HEK293 (cell line): ENCODE data around the gene MYO18B.

ENCODE experiments used
- GFI1B ChIP-seq: fragments of 450-650 bp; formaldehyde crosslinking; IDR thresholded peaks from 2 replicates; pipeline ENCODE4 v1.5.1; 2016; ENCODE audit warnings: missing biosample characterization, missing genetic modification characterization
- GLIS1 ChIP-seq: fragments of 450-650 bp; formaldehyde crosslinking; IDR thresholded peaks from 2 replicates; pipeline ENCODE4 v1.5.1; 2016; ENCODE audit warnings: missing biosample characterization, missing genetic modification characterization
- HOXC10 ChIP-seq: sonication (generic); formaldehyde crosslinking; IDR thresholded peaks from 2 replicates; pipeline ENCODE4 v1.8.1; 2023; ENCODE audit warnings: mild to moderate bottlenecking, missing genetic modification reagents
- KLF10 ChIP-seq: fragments of 450-650 bp; IDR thresholded peaks from 2 replicates; pipeline ENCODE4 v1.5.1; 2018; ENCODE audit warnings: missing biosample characterization, mild to moderate bottlenecking, missing genetic modification characterization
- MYNN ChIP-seq: fragments of 450-650 bp; formaldehyde crosslinking; IDR thresholded peaks from 2 replicates; pipeline ENCODE4 v1.5.1; 2016; ENCODE audit warnings: missing biosample characterization, missing genetic modification characterization, borderline replicate concordance
- MZF1 ChIP-seq: fragments of 450-650 bp; formaldehyde crosslinking; IDR thresholded peaks from 2 replicates; pipeline ENCODE4 v1.5.1; 2017; ENCODE audit warnings: missing biosample characterization, missing genetic modification characterization, borderline replicate concordance
- REPIN1 ChIP-seq: fragments of 450-650 bp; formaldehyde crosslinking; IDR thresholded peaks from 2 replicates; pipeline ENCODE4 v1.5.1; 2017; ENCODE audit warnings: missing biosample characterization, missing genetic modification characterization, low read depth
- SP2 ChIP-seq: fragments of 450-650 bp; formaldehyde crosslinking; IDR thresholded peaks from 2 replicates; pipeline ENCODE4 v1.5.1; 2016; ENCODE audit warnings: missing biosample characterization, missing genetic modification characterization
- TRIM28 ChIP-seq: IDR thresholded peaks from 2 replicates; pipeline ENCODE4 v1.6.1; 2011; ENCODE audit warnings: low read length, control low read depth, borderline replicate concordance
- ZBTB1 ChIP-seq: fragments of 450-650 bp; formaldehyde crosslinking; IDR thresholded peaks from 2 replicates; pipeline ENCODE4 v1.5.1; 2016; ENCODE audit warnings: missing biosample characterization, missing genetic modification characterization
- ZEB2 ChIP-seq: fragments of 450-650 bp; formaldehyde crosslinking; IDR thresholded peaks from 2 replicates; pipeline ENCODE4 v1.5.1; 2016; ENCODE audit warnings: missing biosample characterization, missing genetic modification characterization
- ZNF132 ChIP-seq: fragments of 450-650 bp; formaldehyde crosslinking; IDR thresholded peaks from 2 replicates; pipeline ENCODE4 v1.5.1; 2017; ENCODE audit warnings: missing biosample characterization, missing genetic modification characterization, borderline replicate concordance
- ZNF140 ChIP-seq: fragments of 450-650 bp; formaldehyde crosslinking; IDR thresholded peaks from 2 replicates; pipeline ENCODE4 v1.5.1; 2016; ENCODE audit warnings: missing biosample characterization, missing genetic modification characterization
- ZNF169 ChIP-seq: fragments of 450-650 bp; formaldehyde crosslinking; IDR thresholded peaks from 2 replicates; pipeline ENCODE4 v1.5.1; 2016; ENCODE audit warnings: missing biosample characterization, missing genetic modification characterization
- ZNF184 ChIP-seq: fragments of 450-650 bp; IDR thresholded peaks from 2 replicates; pipeline ENCODE4 v1.5.1; 2018; ENCODE audit warnings: missing biosample characterization, mild to moderate bottlenecking, missing genetic modification characterization
- ZNF19 ChIP-seq: fragments of 450-650 bp; formaldehyde crosslinking; IDR thresholded peaks from 2 replicates; pipeline ENCODE4; 2016; ENCODE audit warnings: missing biosample characterization, missing genetic modification characterization, low read depth
- ZNF202 ChIP-seq: fragments of 450-650 bp; formaldehyde crosslinking; IDR thresholded peaks from 2 replicates; pipeline ENCODE4 v1.5.1; 2016; ENCODE audit warnings: missing biosample characterization, missing genetic modification characterization, borderline replicate concordance
- ZNF211 ChIP-seq: fragments of 450-650 bp; formaldehyde crosslinking; IDR thresholded peaks from 2 replicates; pipeline ENCODE4 v1.5.1; 2016; ENCODE audit warnings: low read depth, missing biosample characterization, missing genetic modification characterization
- ZNF274 ChIP-seq, 2 experiments: fragments of 200-500 bp in 1 of 2; fragments of 450-650 bp in 1 of 2; sonication (Bioruptor generic) in 1 of 2; formaldehyde crosslinking in 1 of 2; IDR thresholded peaks; 2 replicates each; pipeline versions ENCODE4 v1.5.1 to v1.6.1; 2014 to 2016; ENCODE audit warnings: borderline replicate concordance in 1 of 2, inconsistent platforms in 1 of 2, low read length in 1 of 2, missing biosample characterization in 1 of 2, missing genetic modification characterization in 1 of 2
- ZNF311 ChIP-seq: fragments of 450-650 bp; formaldehyde crosslinking; IDR thresholded peaks from 2 replicates; pipeline ENCODE4 v1.5.1; 2017; ENCODE audit warnings: missing biosample characterization, missing genetic modification characterization, borderline replicate concordance
- ZNF324 ChIP-seq: fragments of 450-650 bp; formaldehyde crosslinking; IDR thresholded peaks from 2 replicates; pipeline ENCODE4 v1.5.1; 2016; ENCODE audit warnings: missing biosample characterization, missing genetic modification characterization
- ZNF341 ChIP-seq: fragments of 450-650 bp; formaldehyde crosslinking; IDR thresholded peaks from 2 replicates; pipeline ENCODE4; 2016; ENCODE audit warnings: low read depth, missing biosample characterization, missing genetic modification characterization
- ZNF37A ChIP-seq: fragments of 450-650 bp; IDR thresholded peaks from 2 replicates; pipeline ENCODE4 v1.5.1; 2018; ENCODE audit warnings: missing biosample characterization, missing genetic modification characterization
- ZNF433 ChIP-seq: fragments of 450-650 bp; formaldehyde crosslinking; IDR thresholded peaks from 2 replicates; pipeline ENCODE4 v1.5.1; 2016; ENCODE audit warnings: missing biosample characterization, missing genetic modification characterization, low read depth
- ZNF549 ChIP-seq: fragments of 450-650 bp; IDR thresholded peaks from 2 replicates; pipeline ENCODE4 v1.5.1; 2018; ENCODE audit warnings: missing biosample characterization, missing genetic modification characterization, mild to moderate bottlenecking, inconsistent platforms, moderate library complexity
- ZNF555 ChIP-seq: fragments of 450-650 bp; formaldehyde crosslinking; conservative IDR thresholded peaks from 2 replicates; pipeline ENCODE4 v1.5.1; 2017; ENCODE audit warnings: missing biosample characterization, mild to moderate bottlenecking, missing genetic modification characterization, inconsistent platforms
- ZNF626 ChIP-seq: fragments of 450-650 bp; sonication (Bioruptor Pico); formaldehyde crosslinking; IDR thresholded peaks from 2 replicates; pipeline ENCODE4 v1.5.1; 2018; ENCODE audit warnings: missing biosample characterization, missing genetic modification characterization, inconsistent platforms
- ZNF660 ChIP-seq: fragments of 450-650 bp; IDR thresholded peaks from 2 replicates; pipeline ENCODE4 v1.5.1; 2018; ENCODE audit warnings: missing biosample characterization, mild to moderate bottlenecking, missing genetic modification characterization
- ZNF670 ChIP-seq: fragments of 450-650 bp; formaldehyde crosslinking; IDR thresholded peaks from 2 replicates; pipeline ENCODE4 v1.5.1; 2016; ENCODE audit warnings: missing biosample characterization, missing genetic modification characterization, low read depth
- ZNF76 ChIP-seq: fragments of 450-650 bp; formaldehyde crosslinking; IDR thresholded peaks from 2 replicates; pipeline ENCODE4; 2016; ENCODE audit warnings: low read depth, missing biosample characterization, missing genetic modification characterization, borderline replicate concordance
- ZSCAN23 ChIP-seq: fragments of 450-650 bp; formaldehyde crosslinking; IDR thresholded peaks from 2 replicates; pipeline ENCODE4 v1.5.1; 2016; ENCODE audit warnings: missing biosample characterization, missing genetic modification characterization
- ZXDB ChIP-seq: fragments of 450-650 bp; formaldehyde crosslinking; IDR thresholded peaks from 2 replicates; pipeline ENCODE4 v1.5.1; 2016; ENCODE audit warnings: missing biosample characterization, missing genetic modification characterization
- TF ChIP-seq, protein P1 (sequence below): fragments of 450-650 bp; formaldehyde crosslinking; IDR thresholded peaks from 2 replicates; pipeline ENCODE4 v1.5.1; 2016; ENCODE audit warnings: missing biosample characterization, missing genetic modification characterization
- TF ChIP-seq, protein P2 (sequence below): fragments of 450-650 bp; IDR thresholded peaks from 2 replicates; pipeline ENCODE4 v1.5.1; 2018; ENCODE audit warnings: missing biosample characterization, missing genetic modification characterization
- TF ChIP-seq, protein P3 (sequence below): fragments of 450-650 bp; formaldehyde crosslinking; IDR thresholded peaks from 2 replicates; pipeline ENCODE4 v1.5.1; 2016; ENCODE audit warnings: missing biosample characterization, missing genetic modification characterization
- TF ChIP-seq, protein P4 (sequence below): fragments of 450-650 bp; formaldehyde crosslinking; optimal IDR thresholded peaks from 2 replicates; pipeline ENCODE3; 2016; ENCODE audit warnings: missing biosample characterization, mild to moderate bottlenecking, missing genetic modification characterization

MYO18B gene

DNA sequence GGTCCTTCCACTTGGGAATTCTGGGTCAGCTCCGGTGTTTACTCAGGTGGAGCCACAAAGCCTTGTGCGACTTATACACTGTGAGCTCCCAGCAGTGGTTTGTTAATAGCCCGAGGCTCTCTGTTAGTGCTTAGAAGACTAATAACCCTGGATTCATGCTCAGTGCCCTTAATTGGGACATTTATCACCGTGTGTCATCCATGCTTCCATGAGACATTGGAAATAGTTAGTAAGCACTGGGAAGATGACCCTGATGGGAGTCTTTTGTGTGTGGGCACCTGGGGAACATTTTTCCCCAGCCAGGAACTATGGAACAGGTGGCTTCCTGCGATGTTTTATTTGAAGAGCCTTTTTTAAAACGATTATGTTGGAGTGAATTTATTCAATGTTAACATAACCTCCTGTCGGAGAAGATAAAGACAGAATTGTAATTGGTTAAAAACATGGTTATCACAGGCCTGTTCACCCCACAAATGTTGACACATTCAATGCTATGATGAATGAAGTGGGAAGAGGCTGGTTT, 188.9 kb downstream of the MYO18B start (continued):
- peak; percentile 82 for TF ChIP-seq GFI1B (tag by site-specific recombination)
- TF ChIP-seq ZNF211 (tag by site-specific recombination) = no peak
- TF ChIP-seq ZNF324 (tag by site-specific recombination) = 0 out of 2 replicates have a peak, but pooled peaks have one; percentile 26
- no peak for TF ChIP-seq ZNF311 (tag by site-specific recombination)
- TF ChIP-seq ZNF670 = no peak
- TF ChIP-seq ZNF626 (tag by site-specific recombination) = no peak
- TF ChIP-seq SP2 (tag by site-specific recombination) = no peak
- TF ChIP-seq MZF1 (tag by site-specific recombination) = no peak
- TF ChIP-seq, protein P1, sequence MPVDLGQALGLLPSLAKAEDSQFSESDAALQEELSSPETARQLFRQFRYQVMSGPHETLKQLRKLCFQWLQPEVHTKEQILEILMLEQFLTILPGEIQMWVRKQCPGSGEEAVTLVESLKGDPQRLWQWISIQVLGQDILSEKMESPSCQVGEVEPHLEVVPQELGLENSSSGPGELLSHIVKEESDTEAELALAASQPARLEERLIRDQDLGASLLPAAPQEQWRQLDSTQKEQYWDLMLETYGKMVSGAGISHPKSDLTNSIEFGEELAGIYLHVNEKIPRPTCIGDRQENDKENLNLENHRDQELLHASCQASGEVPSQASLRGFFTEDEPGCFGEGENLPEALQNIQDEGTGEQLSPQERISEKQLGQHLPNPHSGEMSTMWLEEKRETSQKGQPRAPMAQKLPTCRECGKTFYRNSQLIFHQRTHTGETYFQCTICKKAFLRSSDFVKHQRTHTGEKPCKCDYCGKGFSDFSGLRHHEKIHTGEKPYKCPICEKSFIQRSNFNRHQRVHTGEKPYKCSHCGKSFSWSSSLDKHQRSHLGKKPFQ (tag by site-specific recombination) = peak; percentile 59; the same call in 1 of the 2 replicates
- no peak for TF ChIP-seq REPIN1 (tag by site-specific recombination)
- TF ChIP-seq ZBTB1 (tag by site-specific recombination) = no peak
- peak; percentile 43; the same call in 1 of the 2 replicates for TF ChIP-seq ZEB2
- TF ChIP-seq TRIM28 = peak; percentile 16; the same call in 1 of the 2 replicates
- peak; percentile 67 for TF ChIP-seq ZXDB (tag by site-specific recombination)
- TF ChIP-seq ZNF202 (tag by site-specific recombination) = no peak
- no peak for TF ChIP-seq ZNF555
- no peak for TF ChIP-seq MYNN
- TF ChIP-seq ZNF341 (tag by site-specific recombination) = no peak
- no peak for TF ChIP-seq ZNF140 (tag by site-specific recombination)
- no peak for TF ChIP-seq ZNF660
- TF ChIP-seq GLIS1 (tag by site-specific recombination) = peak; percentile 97
- no peak for TF ChIP-seq ZNF19 (tag by site-specific recombination)
- no peak for TF ChIP-seq ZSCAN23 (tag by site-specific recombination)
- no peak for TF ChIP-seq ZNF37A
- TF ChIP-seq, protein P2, sequence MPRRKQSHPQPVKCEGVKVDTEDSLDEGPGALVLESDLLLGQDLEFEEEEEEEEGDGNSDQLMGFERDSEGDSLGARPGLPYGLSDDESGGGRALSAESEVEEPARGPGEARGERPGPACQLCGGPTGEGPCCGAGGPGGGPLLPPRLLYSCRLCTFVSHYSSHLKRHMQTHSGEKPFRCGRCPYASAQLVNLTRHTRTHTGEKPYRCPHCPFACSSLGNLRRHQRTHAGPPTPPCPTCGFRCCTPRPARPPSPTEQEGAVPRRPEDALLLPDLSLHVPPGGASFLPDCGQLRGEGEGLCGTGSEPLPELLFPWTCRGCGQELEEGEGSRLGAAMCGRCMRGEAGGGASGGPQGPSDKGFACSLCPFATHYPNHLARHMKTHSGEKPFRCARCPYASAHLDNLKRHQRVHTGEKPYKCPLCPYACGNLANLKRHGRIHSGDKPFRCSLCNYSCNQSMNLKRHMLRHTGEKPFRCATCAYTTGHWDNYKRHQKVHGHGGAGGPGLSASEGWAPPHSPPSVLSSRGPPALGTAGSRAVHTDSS (tag by site-specific recombination) = no peak
- TF ChIP-seq ZNF274 (IDR thresholded peaks at IDR 0.05; ENCODE audit: low read length) = no peak
- TF ChIP-seq ZNF274 (tag by site-specific recombination; IDR thresholded peaks at IDR 0.05; ENCODE audit: borderline replicate concordance) = no peak
- TF ChIP-seq ZNF76 (tag by site-specific recombination) = 0 out of 2 replicates have a peak, but pooled peaks have one; percentile 34
- no peak for TF ChIP-seq ZNF184 (tag by site-specific recombination)
- no peak for TF ChIP-seq ZNF169 (tag by site-specific recombination)
- TF ChIP-seq HOXC10 (CRISPR knock-in tag) = no peak
- TF ChIP-seq ZNF549 (tag by site-specific recombination) = no peak
- TF ChIP-seq KLF10 (tag by site-specific recombination) = 0 out of 2 replicates have a peak, but pooled peaks have one; percentile 26
- TF ChIP-seq ZNF132 (tag by site-specific recombination) = no peak
- TF ChIP-seq, protein P3, sequence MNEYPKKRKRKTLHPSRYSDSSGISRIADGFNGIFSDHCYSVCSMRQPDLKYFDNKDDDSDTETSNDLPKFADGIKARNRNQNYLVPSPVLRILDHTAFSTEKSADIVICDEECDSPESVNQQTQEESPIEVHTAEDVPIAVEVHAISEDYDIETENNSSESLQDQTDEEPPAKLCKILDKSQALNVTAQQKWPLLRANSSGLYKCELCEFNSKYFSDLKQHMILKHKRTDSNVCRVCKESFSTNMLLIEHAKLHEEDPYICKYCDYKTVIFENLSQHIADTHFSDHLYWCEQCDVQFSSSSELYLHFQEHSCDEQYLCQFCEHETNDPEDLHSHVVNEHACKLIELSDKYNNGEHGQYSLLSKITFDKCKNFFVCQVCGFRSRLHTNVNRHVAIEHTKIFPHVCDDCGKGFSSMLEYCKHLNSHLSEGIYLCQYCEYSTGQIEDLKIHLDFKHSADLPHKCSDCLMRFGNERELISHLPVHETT (tag by site-specific recombination) = peak; percentile 17; the same call in 1 of the 2 replicates
- TF ChIP-seq, protein P4, sequence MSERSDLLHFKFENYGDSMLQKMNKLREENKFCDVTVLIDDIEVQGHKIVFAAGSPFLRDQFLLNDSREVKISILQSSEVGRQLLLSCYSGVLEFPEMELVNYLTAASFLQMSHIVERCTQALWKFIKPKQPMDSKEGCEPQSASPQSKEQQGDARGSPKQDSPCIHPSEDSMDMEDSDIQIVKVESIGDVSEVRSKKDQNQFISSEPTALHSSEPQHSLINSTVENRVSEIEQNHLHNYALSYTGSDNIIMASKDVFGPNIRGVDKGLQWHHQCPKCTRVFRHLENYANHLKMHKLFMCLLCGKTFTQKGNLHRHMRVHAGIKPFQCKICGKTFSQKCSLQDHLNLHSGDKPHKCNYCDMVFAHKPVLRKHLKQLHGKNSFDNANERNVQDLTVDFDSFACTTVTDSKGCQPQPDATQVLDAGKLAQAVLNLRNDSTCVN (tag by site-specific recombination) = no peak
- TF ChIP-seq ZNF433 (tag by site-specific recombination) = no peak
